Muscle layer of duodenum (tissue), 2 donors: ENCODE measurements around the gene GRAMD1A.
"Not testable (repeated sequence)": the region's sequence is repeated elsewhere in the genome, so short reads cannot be mapped to it uniquely, and the experiment has no call there.

Experiments
- H3K27ac ChIP-seq: one replicate; pipeline ENCODE4 v1.7.0; 2013; ENCODE audit warnings: mild to moderate bottlenecking, low read length
- H3K27me3 ChIP-seq: one replicate; pipeline ENCODE4 v1.7.0; 2013; ENCODE audit warnings: low read depth, mild to moderate bottlenecking, control low read depth, low read length
- H3K36me3 ChIP-seq, 2 donors: one replicate each; pipeline ENCODE4 v1.7.0; 2013; ENCODE audit warnings: low read length in 2 of 2, control low read depth in 1 of 2, mild to moderate bottlenecking in 1 of 2; ENCODE audit not compliant: insufficient read depth in 2 of 2, control insufficient read depth in 1 of 2
- H3K4me1 ChIP-seq, 2 donors: one replicate each; pipeline ENCODE4 v1.7.0; 2013; ENCODE audit warnings: low read length in 2 of 2, mild to moderate bottlenecking in 2 of 2, control low read depth in 1 of 2, moderate library complexity in 1 of 2; ENCODE audit not compliant: insufficient read depth in 2 of 2, control insufficient read depth in 1 of 2
- H3K4me3 ChIP-seq, 2 donors: one replicate each; pipeline ENCODE4 v1.7.0; 2013; ENCODE audit warnings: low read length in 2 of 2, low read depth in 1 of 2, mild to moderate bottlenecking in 1 of 2
- H3K9me3 ChIP-seq, 2 donors: one replicate each; pipeline ENCODE4 v1.7.0; 2013; ENCODE audit warnings: low read length in 2 of 2, control low read depth in 1 of 2, mild to moderate bottlenecking in 1 of 2; ENCODE audit not compliant: control insufficient read depth in 1 of 2
- donor health status: healthy.

Gene GRAMD1A

GRCh38 chr19:35013820-35014754 lies 14.0 kb downstream of the GRAMD1A start:
- H3K36me3 ChIP-seq: peaks cover 36 to 78% of the 10 kb centered on the region in 2 donors

GRCh38 chr19:35014774-35015173 lies 14.7 kb downstream of the GRAMD1A start:
- not testable (repeated sequence) for H3K27ac ChIP-seq, H3K27me3 ChIP-seq, H3K4me3 ChIP-seq, H3K9me3 ChIP-seq
- Histone ChIP-seq H3K36me3 (peaks cover 34 to 79% of the 10 kb centered on the region in 2 donors), H3K4me1 (peaks cover 0 to 23% of the 10 kb centered on the region in 2 donors)

More at GRCh38 chr19:35013820-35014754, 14.0 kb downstream of the GRAMD1A start:
- Histone ChIP-seq H3K4me1 (peaks cover 0 to 23% of the 10 kb centered on the region in 2 donors), H3K27ac (no peak overlapping the region), H3K27me3 (no peaks in the 10 kb centered on the region), H3K9me3 (no peaks in the 10 kb centered on the region), H3K4me3 (no peak overlapping the region)

GRCh38 chr19:35015270-35015953 lies 15.3 kb downstream of the GRAMD1A start:
- Histone ChIP-seq H3K36me3 (peaks cover 32 to 79% of the 10 kb centered on the region in 2 donors), H3K9me3 (no peaks in the 10 kb centered on the region), H3K27me3 (no peaks in the 10 kb centered on the region), H3K4me1 (peaks cover 0 to 23% of the 10 kb centered on the region in 2 donors), H3K4me3 (no peak overlapping the region), H3K27ac (no peak overlapping the region)

- peaks cover 0 to 23% of the 10 kb centered on the region in 2 donors for H3K4me1 ChIP-seq
- H3K27me3 ChIP-seq: no peaks in the 10 kb centered on the region
- H3K36me3 ChIP-seq: peaks cover 35 to 79% of the 10 kb centered on the region in 2 donors
- H3K4me3 ChIP-seq: no peak overlapping the region
- H3K27ac ChIP-seq: no peak overlapping the region
- no peaks in the 10 kb centered on the region for H3K9me3 ChIP-seq
These were observed 15.8 kb downstream of the GRAMD1A start for GRCh38 chr19:35015954-35016351.

- no peak overlapping the region for H3K4me3 ChIP-seq
- peaks cover 0 to 17% of the 10 kb centered on the region in 2 donors for H3K4me1 ChIP-seq
- no peaks in the 10 kb centered on the region for H3K9me3 ChIP-seq
- H3K27me3 ChIP-seq: no peaks in the 10 kb centered on the region
- H3K36me3 ChIP-seq: peaks cover 47 to 80% of the 10 kb centered on the region in 2 donors
- H3K27ac ChIP-seq: no peak overlapping the region
These were observed 17.4 kb downstream of the GRAMD1A start for GRCh38 chr19:35017507-35017906.

- peaks cover 53 to 88% of the 10 kb centered on the region in 2 donors for H3K36me3 ChIP-seq
- no peak overlapping the region for H3K27ac ChIP-seq
- H3K4me1 ChIP-seq: peaks cover 0 to 8% of the 10 kb centered on the region in 2 donors
These were observed 18.3 kb downstream of the GRAMD1A start for GRCh38 chr19:35018379-35018778.

GRCh38 chr19:35019144-35019543 lies 19.0 kb downstream of the GRAMD1A start:
- Histone ChIP-seq H3K27me3 (no peaks in the 10 kb centered on the region), H3K27ac (no peak overlapping the region), H3K9me3 (no peaks in the 10 kb centered on the region), H3K4me3 (no peak overlapping the region), H3K4me1 (peaks cover 0 to under 1% of the 10 kb centered on the region in 2 donors), H3K36me3 (peaks cover 54 to 89% of the 10 kb centered on the region in 2 donors)

More at GRCh38 chr19:35018379-35018778, 18.3 kb downstream of the GRAMD1A start:
- H3K4me3 ChIP-seq: no peak overlapping the region
- no peaks in the 10 kb centered on the region for H3K27me3 ChIP-seq
- no peaks in the 10 kb centered on the region for H3K9me3 ChIP-seq

GRCh38 chr19:35021016-35021415 lies 20.9 kb downstream of the GRAMD1A start:
- no peaks in the 10 kb centered on the region for H3K9me3 ChIP-seq
- no peak overlapping the region for H3K27ac ChIP-seq
- peaks cover 60 to 87% of the 10 kb centered on the region in 2 donors for H3K36me3 ChIP-seq
- H3K4me1 ChIP-seq: no peaks in the 10 kb centered on the region
- H3K4me3 ChIP-seq: no peak overlapping the region
- no peaks in the 10 kb centered on the region for H3K27me3 ChIP-seq

- Histone ChIP-seq H3K9me3 (no peaks in the 10 kb centered on the region), H3K27me3 (no peaks in the 10 kb centered on the region), H3K27ac (no peak overlapping the region), H3K4me1 (no peaks in the 10 kb centered on the region), H3K4me3 (no peak overlapping the region), H3K36me3 (peaks cover 59 to 91% of the 10 kb centered on the region in 2 donors)
These were observed 21.5 kb downstream of the GRAMD1A start for GRCh38 chr19:35021596-35021995.

GRCh38 chr19:35022460-35022859 lies 22.3 kb downstream of the GRAMD1A start:
- H3K9me3 ChIP-seq: no peaks in the 10 kb centered on the region
- peaks cover 59 to 91% of the 10 kb centered on the region in 2 donors for H3K36me3 ChIP-seq
- no peaks in the 10 kb centered on the region for H3K4me1 ChIP-seq
- no peak overlapping the region for H3K27ac ChIP-seq
- no peak overlapping the region for H3K4me3 ChIP-seq
- H3K27me3 ChIP-seq: no peaks in the 10 kb centered on the region

- Histone ChIP-seq H3K9me3 (no peaks in the 10 kb centered on the region), H3K4me1 (no peaks in the 10 kb centered on the region), H3K36me3 (peaks cover 56 to 89% of the 10 kb centered on the region in 2 donors), H3K27ac (no peak overlapping the region), H3K4me3 (no peak overlapping the region), H3K27me3 (no peaks in the 10 kb centered on the region)
These were observed 23.3 kb downstream of the GRAMD1A start for GRCh38 chr19:35023428-35023827.
